Activated CD4-positive, alpha-beta memory T cell treated with anti-CD3 and anti-CD28 coated beads, Interleukin-2, amount 10 ng/mL, durations not matched to agents 7 days and 5 days (primary cell): ENCODE measurements around the gene OR5B21. TPM values are rescaled to one million over a fixed set of nuclear protein-coding genes. Genes with fewer than 3 reads are reported as not detected.

Experiments
- CTCF ChIA-PET: fragments of 350-600 bp; sonication (Branson Sonifier 250); formaldehyde crosslinking; loops from one replicate; lab custom pipeline; 2021; ENCODE audit warnings: antibody characterized with exemption, inconsistent platforms; lab: Charles Lee
- POLR2A ChIA-PET: fragments of 350-600 bp; sonication (Branson Sonifier 250); formaldehyde crosslinking; loops from one replicate; lab custom pipeline; 2021; ENCODE audit warnings: antibody characterized with exemption; lab: Charles Lee
- DNase-seq: peaks from one replicate; pipeline ENCODE4 v3.0.0-alpha.2; 2020
- H3K27ac Mint-ChIP-seq: one replicate; pipeline ENCODE4 v1.8.0; 2021; ENCODE audit warnings: mild to moderate bottlenecking, mixed read lengths
- H3K27me3 Mint-ChIP-seq: one replicate; pipeline ENCODE4 v1.8.0; 2021; ENCODE audit warnings: mixed read lengths
- H3K36me3 Mint-ChIP-seq: one replicate; pipeline ENCODE4 v1.8.0; 2021; ENCODE audit warnings: low read depth, mixed read lengths
- H3K4me1 Mint-ChIP-seq: one replicate; pipeline ENCODE4 v1.8.0; 2021; ENCODE audit warnings: mixed read lengths
- H3K4me3 Mint-ChIP-seq: one replicate; pipeline ENCODE4 v1.8.0; 2021; ENCODE audit warnings: mild to moderate bottlenecking, mixed read lengths
- H3K9me3 Mint-ChIP-seq: one replicate; pipeline ENCODE4 v1.8.0; 2021; ENCODE audit warnings: mixed read lengths
- total RNA-seq, 2 experiments: library from RNA; stranded (reverse); gene quantifications; one replicate each; pipeline ENCODE4 v1.2.3, GENCODE V29; 2021

The OR5B21 gene
- total RNA-seq, 2 experiments from 2014 or later = 0.25 to 0.35 TPM

DNA sequence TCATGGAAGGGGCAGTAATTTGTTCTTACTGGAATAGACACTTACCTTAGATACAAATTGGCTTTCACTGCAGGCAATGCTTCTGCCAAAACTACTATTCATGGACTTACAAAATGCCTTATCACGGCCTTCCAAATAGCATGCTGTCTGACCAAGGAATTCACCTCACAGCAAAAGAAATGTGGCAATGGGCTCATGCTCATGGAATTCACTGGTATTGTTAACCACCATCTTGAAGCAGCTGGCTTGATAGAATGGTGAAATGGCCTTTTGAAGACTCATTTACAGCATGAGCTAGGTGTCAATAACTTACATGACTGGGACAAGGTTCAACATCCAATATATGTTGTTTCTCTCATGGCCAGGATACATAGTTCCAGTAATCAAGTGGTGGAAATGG is 21.9 kb downstream of the OR5B21 start:
- ChIA-PET CTCF (no interaction called here), POLR2A (no interaction called here)
- H3K9me3 Mint-ChIP-seq = no peaks in the 10 kb centered on the region
- H3K36me3 Mint-ChIP-seq = no peaks in the 10 kb centered on the region
- H3K4me1 Mint-ChIP-seq = no peaks in the 10 kb centered on the region
- peaks cover 3% of the 10 kb centered on the region for H3K27me3 Mint-ChIP-seq
- no peak overlapping the region for H3K4me3 Mint-ChIP-seq
- no peak for DNase-seq
- H3K27ac Mint-ChIP-seq = no peak overlapping the region

DNA sequence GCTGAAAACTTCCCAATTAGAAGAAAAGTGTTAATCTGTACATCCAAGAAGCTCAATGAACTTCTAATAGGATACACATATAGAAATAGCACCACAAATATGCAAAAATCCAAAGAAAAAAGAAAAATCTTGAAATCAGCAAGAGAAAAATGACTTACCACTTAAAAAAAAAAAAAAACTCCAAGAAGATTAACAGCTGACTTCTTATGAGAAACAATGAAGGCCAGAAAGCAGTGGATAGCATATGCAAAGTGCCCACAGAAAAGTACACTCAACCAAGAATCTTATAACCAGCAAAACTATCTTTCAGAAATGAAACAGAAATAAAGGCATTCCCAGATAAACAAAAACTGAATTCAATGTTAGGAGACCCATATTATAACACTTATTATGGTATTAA is 36.0 kb downstream of the OR5B21 start:
- peaks cover 6% of the 10 kb centered on the region for H3K27me3 Mint-ChIP-seq
- no peak overlapping the region for H3K27ac Mint-ChIP-seq
- H3K9me3 Mint-ChIP-seq = peaks cover 22% of the 10 kb centered on the region
- POLR2A ChIA-PET = no interaction called here
- no peaks in the 10 kb centered on the region for H3K4me1 Mint-ChIP-seq
- CTCF ChIA-PET = interaction anchor here (0.6 kb wide), 1 partner anchor 1197 kb away, joined by 3 read pairs; the partner anchor contains the start of gene PATL1
- H3K4me3 Mint-ChIP-seq = no peak overlapping the region
- no peaks in the 10 kb centered on the region for H3K36me3 Mint-ChIP-seq
- no peak for DNase-seq

DNA sequence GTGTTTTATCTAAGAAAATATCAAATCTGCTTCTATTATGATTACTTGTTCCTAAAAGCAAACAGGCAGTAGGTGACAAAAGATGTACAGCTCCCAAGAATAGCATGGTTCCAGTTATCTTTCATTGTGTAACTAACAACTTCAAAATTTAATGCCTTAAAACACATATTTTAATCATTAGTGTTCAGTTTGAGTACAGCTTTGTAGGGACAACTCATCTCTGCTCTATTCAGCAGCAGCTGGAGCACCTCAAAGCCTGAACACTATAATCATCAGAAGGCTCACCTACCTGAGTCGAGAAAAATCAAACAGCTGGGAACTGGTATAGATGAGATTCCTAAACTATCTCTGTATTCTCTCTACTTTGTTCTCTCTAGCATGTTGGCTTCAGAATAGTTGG is 41.6 kb downstream of the OR5B21 start:
- ChIA-PET POLR2A (no interaction called here), CTCF (no interaction called here)
- Mint-ChIP-seq H3K36me3 (no peaks in the 10 kb centered on the region), H3K9me3 (peaks cover 5% of the 10 kb centered on the region), H3K27ac (no peak overlapping the region), H3K4me1 (no peaks in the 10 kb centered on the region), H3K27me3 (no peaks in the 10 kb centered on the region), H3K4me3 (no peak overlapping the region)
- no peak for DNase-seq

DNA sequence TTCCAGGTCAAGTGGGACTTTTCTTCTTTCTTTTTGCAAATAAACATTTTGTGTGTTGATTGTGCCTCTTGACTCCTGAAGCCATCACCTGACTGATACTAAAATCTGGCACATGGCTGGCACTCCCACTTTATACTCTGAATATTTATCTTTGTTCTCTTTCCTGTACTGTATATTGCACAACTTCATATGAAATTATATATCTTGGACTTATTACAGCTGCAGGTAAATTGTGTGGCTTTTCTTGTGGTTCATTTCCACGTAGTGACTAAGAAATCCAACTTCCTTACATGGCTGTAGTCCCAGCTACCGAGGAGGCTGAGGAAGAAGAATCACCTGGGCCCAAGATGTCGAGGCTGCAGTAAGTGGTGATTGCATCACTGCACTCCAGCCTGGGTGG is 42.2 kb downstream of the OR5B21 start:
- POLR2A ChIA-PET = no interaction called here
- Mint-ChIP-seq H3K9me3 (peaks cover 5% of the 10 kb centered on the region), H3K27me3 (no peaks in the 10 kb centered on the region), H3K36me3 (no peaks in the 10 kb centered on the region), H3K4me1 (no peaks in the 10 kb centered on the region), H3K27ac (no peak overlapping the region), H3K4me3 (no peak overlapping the region)
- CTCF ChIA-PET = no interaction called here
- no peak for DNase-seq

Other genes starting within 250 kb of the OR5B21 start
- not detected for gene OR10W1, start 239.8 kb downstream of the OR5B21 start, total RNA-seq
- gene OR5B17, start 149.0 kb downstream of the OR5B21 start, total RNA-seq = not detected
- not detected for gene OR5B3, start 101.2 kb downstream of the OR5B21 start, total RNA-seq
- gene OR5B2, start 80.0 kb downstream of the OR5B21 start, total RNA-seq = not detected
- not detected for gene OR5B12, start 65.9 kb downstream of the OR5B21 start, total RNA-seq
- 100 to 1,000 TPM; 137 to 138 TPM for gene LPXN, start 67.8 kb upstream of the OR5B21 start, total RNA-seq
- gene ZFP91, start 71.0 kb upstream of the OR5B21 start, total RNA-seq = 10 to 100 TPM; 53.5 to 55.2 TPM
- gene CNTF, start 114.6 kb upstream of the OR5B21 start, total RNA-seq = 1 to 10 TPM; 2.3 to 2.4 TPM
- gene GLYAT, start 223.8 kb upstream of the OR5B21 start, total RNA-seq = not detected